GM21515 (cell line): Measurements from ENCODE around the gene IFNA16.
A peak's percentile ranks its signal among the peaks of the same experiment; 100 is the strongest.
"Not testable (repeated sequence)": the region's sequence is repeated elsewhere in the genome, so short reads cannot be mapped to it uniquely, and the experiment has no call there.

Experiments used
- ATAC-seq: cut with Tn5 transposase; IDR thresholded peaks from one replicate; pipeline ENCODE4 v1.9.1; 2021; ENCODE audit not compliant: unreplicated experiment

Gene IFNA16

GRCh38 chr9:21202105-21202504 lies 15.0 kb downstream of the IFNA16 start, which contains the start of gene IFNA7:
Gene IFNA7, minus strand, starts transcription at chr9:21202205. Its CDS starts 40 bp downstream, at chr9:21202165.
- not testable (repeated sequence) for ATAC-seq

GRCh38 chr9:21194867-21195776 lies 22.0 kb downstream of the IFNA16 start:
- peak; percentile 93 for ATAC-seq

GRCh38 chr9:21187487-21187886 lies 29.6 kb downstream of the IFNA16 start, which contains the start of gene IFNA4:
Gene IFNA4, minus strand, starts transcription at chr9:21187587. Its CDS starts 56 bp downstream, at chr9:21187531.
- ATAC-seq = not testable (repeated sequence)

- peak; percentile 95 for ATAC-seq
These were observed 34.0 kb downstream of the IFNA16 start for GRCh38 chr9:21182810-21183736.

- ATAC-seq = no peak
These were observed 42.4 kb downstream of the IFNA16 start for GRCh38 chr9:21174671-21175070.

- ATAC-seq = no peak
These were observed 45.0 kb downstream of the IFNA16 start for GRCh38 chr9:21172156-21172555.

- ATAC-seq = no peak
These were observed 45.8 kb downstream of the IFNA16 start for GRCh38 chr9:21171351-21171750.

- not testable (repeated sequence) for ATAC-seq
These were observed 50.6 kb downstream of the IFNA16 start, which contains the start of gene IFNA21 for GRCh38 chr9:21166560-21166959. Gene IFNA21, minus strand, starts transcription at chr9:21166660. Its CDS starts 48 bp downstream, at chr9:21166612.
